ENCODE results near the gene CAMK2D. TPM values are rescaled to one million over a fixed set of nuclear protein-coding genes. Genes with fewer than 3 reads are reported as not detected.

The CAMK2D gene
- total RNA-seq, 2 experiments from 2014 or later = 62.8 to 66.1 TPM

DNA sequence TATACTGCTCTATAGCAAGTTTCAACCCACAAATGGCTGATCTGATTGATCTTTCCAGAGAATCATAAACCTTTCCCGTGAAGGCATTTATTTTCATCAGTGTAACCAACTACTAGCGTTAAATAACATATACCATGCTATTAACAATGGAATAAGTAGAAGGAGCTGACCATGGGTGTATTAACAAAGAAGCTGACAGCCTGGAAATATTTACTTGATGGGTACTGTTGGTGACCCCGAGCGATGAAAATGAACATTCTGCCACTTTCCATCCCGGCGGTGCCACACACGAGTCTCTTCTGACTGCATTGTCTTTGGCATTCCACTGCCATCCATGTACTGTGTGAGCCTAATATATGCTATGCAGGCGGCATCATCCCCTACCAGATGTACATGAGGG is 304.4 kb downstream of the CAMK2D start:
- peaks cover 52% of the 10 kb centered on the region for H3K36me3 Mint-ChIP-seq (ENCODE audit: low read depth)
- H3K9me3 Mint-ChIP-seq = no peaks in the 10 kb centered on the region
- intact Hi-C loops (cut with micrococcal nuclease) = no loop called here
- H3K4me1 Mint-ChIP-seq (ENCODE audit: low read depth) = peaks cover 22% of the 10 kb centered on the region
- TF ChIP-seq, protein P1, sequence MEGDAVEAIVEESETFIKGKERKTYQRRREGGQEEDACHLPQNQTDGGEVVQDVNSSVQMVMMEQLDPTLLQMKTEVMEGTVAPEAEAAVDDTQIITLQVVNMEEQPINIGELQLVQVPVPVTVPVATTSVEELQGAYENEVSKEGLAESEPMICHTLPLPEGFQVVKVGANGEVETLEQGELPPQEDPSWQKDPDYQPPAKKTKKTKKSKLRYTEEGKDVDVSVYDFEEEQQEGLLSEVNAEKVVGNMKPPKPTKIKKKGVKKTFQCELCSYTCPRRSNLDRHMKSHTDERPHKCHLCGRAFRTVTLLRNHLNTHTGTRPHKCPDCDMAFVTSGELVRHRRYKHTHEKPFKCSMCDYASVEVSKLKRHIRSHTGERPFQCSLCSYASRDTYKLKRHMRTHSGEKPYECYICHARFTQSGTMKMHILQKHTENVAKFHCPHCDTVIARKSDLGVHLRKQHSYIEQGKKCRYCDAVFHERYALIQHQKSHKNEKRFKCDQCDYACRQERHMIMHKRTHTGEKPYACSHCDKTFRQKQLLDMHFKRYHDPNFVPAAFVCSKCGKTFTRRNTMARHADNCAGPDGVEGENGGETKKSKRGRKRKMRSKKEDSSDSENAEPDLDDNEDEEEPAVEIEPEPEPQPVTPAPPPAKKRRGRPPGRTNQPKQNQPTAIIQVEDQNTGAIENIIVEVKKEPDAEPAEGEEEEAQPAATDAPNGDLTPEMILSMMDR (IDR thresholded peaks at IDR 0.05) = no peak
- no peak for DNase-seq
- CTCF ChIA-PET = no interaction called here
- H3K27ac Mint-ChIP-seq = no peak overlapping the region
- no peak overlapping the region for H3K4me3 Mint-ChIP-seq
- ATAC-seq = no peak
- no peaks in the 10 kb centered on the region for H3K27me3 Mint-ChIP-seq
- POLR2A ChIA-PET = no interaction called here

GRCh38 chr4:113455061-113455460 is 306.5 kb downstream of the CAMK2D start:
- Mint-ChIP-seq H3K9me3 (no peaks in the 10 kb centered on the region), H3K4me1 (ENCODE audit: low read depth) (peaks cover 14% of the 10 kb centered on the region), H3K4me3 (no peak overlapping the region), H3K27ac (no peak overlapping the region), H3K36me3 (ENCODE audit: low read depth) (peaks cover 51% of the 10 kb centered on the region), H3K27me3 (no peaks in the 10 kb centered on the region)
- TF ChIP-seq, protein P1 (IDR thresholded peaks at IDR 0.05) = no peak
- POLR2A ChIA-PET = no interaction called here
- CTCF ChIA-PET = interaction anchor here (1.1 kb wide), 1 partner anchor 17 kb away, joined by 3 read pairs; no protein-coding TSS in a partner anchor
- DNase-seq (no peak), ATAC-seq (no peak)
- intact Hi-C loops (cut with micrococcal nuclease) = no loop called here

- H3K9me3 Mint-ChIP-seq = no peaks in the 10 kb centered on the region
- peaks cover 14% of the 10 kb centered on the region for H3K4me1 Mint-ChIP-seq (ENCODE audit: low read depth)
- H3K27ac Mint-ChIP-seq = peak overlapping the region; percentile 65
- H3K36me3 Mint-ChIP-seq (ENCODE audit: low read depth) = peaks cover 40% of the 10 kb centered on the region
- peak; percentile 27 for ATAC-seq
- TF ChIP-seq, protein P1 (IDR thresholded peaks at IDR 0.05) = no peak
- H3K4me3 Mint-ChIP-seq = no peak overlapping the region
- DNase-seq = peak; percentile 11
- POLR2A ChIA-PET = no interaction called here
- CTCF ChIA-PET = interaction anchor here (0.9 kb wide), 1 partner anchor 15 kb away, joined by 4 read pairs; no protein-coding TSS in a partner anchor
- H3K27me3 Mint-ChIP-seq = no peaks in the 10 kb centered on the region
- intact Hi-C loops (cut with micrococcal nuclease) = no loop called here
These were observed 308.5 kb downstream of the CAMK2D start for GRCh38 chr4:113452868-113453620.

GRCh38 chr4:113452152-113452551 is 309.4 kb downstream of the CAMK2D start:
- Mint-ChIP-seq H3K9me3 (no peaks in the 10 kb centered on the region), H3K4me3 (no peak overlapping the region), H3K36me3 (ENCODE audit: low read depth) (peaks cover 33% of the 10 kb centered on the region), H3K27me3 (no peaks in the 10 kb centered on the region), H3K4me1 (ENCODE audit: low read depth) (peaks cover 14% of the 10 kb centered on the region), H3K27ac (no peak overlapping the region)
- intact Hi-C loops (cut with micrococcal nuclease) = no loop called here
- ChIA-PET CTCF (no interaction called here), POLR2A (no interaction called here)
- TF ChIP-seq, protein P1 (IDR thresholded peaks at IDR 0.05) = no peak
- DNase-seq (no peak), ATAC-seq (no peak)

- CTCF ChIA-PET = interaction anchor here (1.5 kb wide), 2 partner anchors 11 to 56 kb away, joined by 3 to 4 read pairs; no protein-coding TSS in a partner anchor
- no peak overlapping the region for H3K4me3 Mint-ChIP-seq
- DNase-seq (no peak), ATAC-seq (no peak)
- H3K27ac Mint-ChIP-seq = no peak overlapping the region
- H3K27me3 Mint-ChIP-seq = no peaks in the 10 kb centered on the region
- peaks cover 29% of the 10 kb centered on the region for H3K36me3 Mint-ChIP-seq (ENCODE audit: low read depth)
- POLR2A ChIA-PET = no interaction called here
- H3K4me1 Mint-ChIP-seq (ENCODE audit: low read depth) = peaks cover 24% of the 10 kb centered on the region
- H3K9me3 Mint-ChIP-seq = peaks cover 3% of the 10 kb centered on the region
- TF ChIP-seq, protein P1 (IDR thresholded peaks at IDR 0.05) = no peak
- intact Hi-C loops (cut with micrococcal nuclease) = no loop called here
These were observed 311.1 kb downstream of the CAMK2D start for GRCh38 chr4:113450295-113451080.
